ENCODE data around the gene ATP8A2.

- TF ChIP-seq CTCF (IDR thresholded peaks at IDR 0.05) (peak; percentile 42 to 78 (median 65)), POLR2A (IDR thresholded peaks at IDR 0.05) (no peak), POLR2AphosphoS5 (IDR thresholded peaks at IDR 0.05) (no peak)
Observed at GRCh38 chr13:25574437-25575411, 202.9 kb downstream of the ATP8A2 start.

Data from upper lobe of left lung (tissue), 4 donors.